Stimulated activated naive CD8-positive, alpha-beta T cell treated with anti-CD3 and anti-CD28 coated beads, Interleukin-15, Interleukin-2, amounts not matched to agents 100 ng/mL and 50 ng/mL, for 24 hours (primary cell): ENCODE data around the gene KLK12.
"Not testable (repeated sequence)": the region's sequence is repeated elsewhere in the genome, so short reads cannot be mapped to it uniquely, and the experiment has no call there.

Experiments
- H3K27ac Mint-ChIP-seq: one replicate; pipeline ENCODE4 v1.8.0; 2021; ENCODE audit warnings: mild to moderate bottlenecking, mixed read lengths
- H3K27me3 Mint-ChIP-seq: one replicate; pipeline ENCODE4 v1.8.0; 2021; ENCODE audit warnings: mixed read lengths
- H3K36me3 Mint-ChIP-seq: one replicate; pipeline ENCODE4 v1.8.0; 2021; ENCODE audit warnings: low read depth, mixed read lengths
- H3K4me1 Mint-ChIP-seq: one replicate; pipeline ENCODE4 v1.8.0; 2021; ENCODE audit warnings: low read depth, mixed read lengths
- H3K4me3 Mint-ChIP-seq: one replicate; pipeline ENCODE4 v1.8.0; 2021; ENCODE audit warnings: mild to moderate bottlenecking, mixed read lengths
- H3K9me3 Mint-ChIP-seq: one replicate; pipeline ENCODE4 v1.8.0; 2021; ENCODE audit warnings: mixed read lengths

KLK12 gene

GRCh38 chr19:50998686-50999085 is 36.1 kb downstream of the KLK12 start:
- H3K4me1 Mint-ChIP-seq, result no peaks in the 10 kb centered on the region
- no peak overlapping the region for H3K27ac Mint-ChIP-seq
- no peak overlapping the region for H3K4me3 Mint-ChIP-seq
- peaks cover 3% of the 10 kb centered on the region for H3K9me3 Mint-ChIP-seq
- H3K27me3 Mint-ChIP-seq, result peaks cover 35% of the 10 kb centered on the region
- no peaks in the 10 kb centered on the region for H3K36me3 Mint-ChIP-seq

GRCh38 chr19:50998061-50998460 is 36.7 kb downstream of the KLK12 start:
- no peaks in the 10 kb centered on the region for H3K4me1 Mint-ChIP-seq
- H3K27ac Mint-ChIP-seq, result no peak overlapping the region
- H3K36me3 Mint-ChIP-seq, result no peaks in the 10 kb centered on the region
- peaks cover 3% of the 10 kb centered on the region for H3K9me3 Mint-ChIP-seq
- H3K4me3 Mint-ChIP-seq, result no peak overlapping the region
- H3K27me3 Mint-ChIP-seq, result peaks cover 34% of the 10 kb centered on the region

- no peak overlapping the region for H3K4me3 Mint-ChIP-seq
- H3K9me3 Mint-ChIP-seq, result peaks cover 3% of the 10 kb centered on the region
- H3K27ac Mint-ChIP-seq, result no peak overlapping the region
- peaks cover 38% of the 10 kb centered on the region for H3K27me3 Mint-ChIP-seq
- no peaks in the 10 kb centered on the region for H3K36me3 Mint-ChIP-seq
- H3K4me1 Mint-ChIP-seq, result no peaks in the 10 kb centered on the region
Measured at GRCh38 chr19:50994129-50994528, 40.7 kb downstream of the KLK12 start.

- no peaks in the 10 kb centered on the region for H3K36me3 Mint-ChIP-seq
- H3K4me1 Mint-ChIP-seq, result no peaks in the 10 kb centered on the region
- H3K27ac Mint-ChIP-seq, result no peak overlapping the region
- H3K9me3 Mint-ChIP-seq, result peaks cover 3% of the 10 kb centered on the region
- peaks cover 36% of the 10 kb centered on the region for H3K27me3 Mint-ChIP-seq
- H3K4me3 Mint-ChIP-seq, result no peak overlapping the region
Measured at GRCh38 chr19:50992666-50993035, 42.2 kb downstream of the KLK12 start.

- H3K36me3 Mint-ChIP-seq, H3K4me1 Mint-ChIP-seq, H3K27ac Mint-ChIP-seq, H3K4me3 Mint-ChIP-seq, H3K9me3 Mint-ChIP-seq: not testable (repeated sequence)
- H3K27me3 Mint-ChIP-seq, result peaks cover 36% of the 10 kb centered on the region
Measured at GRCh38 chr19:50984416-50984815, 50.4 kb downstream of the KLK12 start.

- Mint-ChIP-seq H3K36me3 (no peaks in the 10 kb centered on the region), H3K4me3 (no peak within 1 kb of the TSS), H3K9me3 (no peaks in the 10 kb centered on the region), H3K27me3 (peaks cover 35% of the 10 kb centered on the region), H3K4me1 (no peaks in the 10 kb centered on the region), H3K27ac (no peak within 1 kb of the TSS)
Measured at GRCh38 chr19:50983625-50984292, 51.0 kb downstream of the KLK12 start, which contains the start of gene KLK7. KLK7 (minus strand) TSS chr19:50983917; CDS start chr19:50982399, 1,518 bp downstream.

GRCh38 chr19:50982186-50982585 is 52.6 kb downstream of the KLK12 start:
- Mint-ChIP-seq H3K27me3 (peaks cover 29% of the 10 kb centered on the region), H3K9me3 (no peaks in the 10 kb centered on the region), H3K27ac (no peak overlapping the region), H3K4me3 (no peak overlapping the region), H3K4me1 (no peaks in the 10 kb centered on the region), H3K36me3 (no peaks in the 10 kb centered on the region)

- Mint-ChIP-seq H3K4me1 (no peaks in the 10 kb centered on the region), H3K9me3 (no peaks in the 10 kb centered on the region), H3K27me3 (peaks cover 29% of the 10 kb centered on the region), H3K4me3 (no peak overlapping the region), H3K27ac (no peak overlapping the region), H3K36me3 (no peaks in the 10 kb centered on the region)
Measured at GRCh38 chr19:50981587-50982146, 53.1 kb downstream of the KLK12 start.

GRCh38 chr19:50980208-50980607 is 54.6 kb downstream of the KLK12 start:
- no peak overlapping the region for H3K4me3 Mint-ChIP-seq
- peaks cover 31% of the 10 kb centered on the region for H3K27me3 Mint-ChIP-seq
- H3K4me1 Mint-ChIP-seq, result no peaks in the 10 kb centered on the region
- H3K36me3 Mint-ChIP-seq, result no peaks in the 10 kb centered on the region
- no peaks in the 10 kb centered on the region for H3K9me3 Mint-ChIP-seq
- no peak overlapping the region for H3K27ac Mint-ChIP-seq

GRCh38 chr19:50979758-50980157 is 55.0 kb downstream of the KLK12 start:
- Mint-ChIP-seq H3K36me3 (no peaks in the 10 kb centered on the region), H3K27ac (no peak overlapping the region), H3K9me3 (no peaks in the 10 kb centered on the region), H3K27me3 (peaks cover 26% of the 10 kb centered on the region), H3K4me1 (no peaks in the 10 kb centered on the region), H3K4me3 (no peak overlapping the region)
